Medulla oblongata (tissue), 1 donor: ENCODE data around the gene HPN.
"Not testable (repeated sequence)": the region's sequence is repeated elsewhere in the genome, so short reads cannot be mapped to it uniquely, and the experiment has no call there.

Experiments
- DNase-seq: peaks from one replicate; pipeline ENCODE4 v3.0.0-alpha.2; 2015; ENCODE audit errors: extremely low spot score

Gene HPN

DNA sequence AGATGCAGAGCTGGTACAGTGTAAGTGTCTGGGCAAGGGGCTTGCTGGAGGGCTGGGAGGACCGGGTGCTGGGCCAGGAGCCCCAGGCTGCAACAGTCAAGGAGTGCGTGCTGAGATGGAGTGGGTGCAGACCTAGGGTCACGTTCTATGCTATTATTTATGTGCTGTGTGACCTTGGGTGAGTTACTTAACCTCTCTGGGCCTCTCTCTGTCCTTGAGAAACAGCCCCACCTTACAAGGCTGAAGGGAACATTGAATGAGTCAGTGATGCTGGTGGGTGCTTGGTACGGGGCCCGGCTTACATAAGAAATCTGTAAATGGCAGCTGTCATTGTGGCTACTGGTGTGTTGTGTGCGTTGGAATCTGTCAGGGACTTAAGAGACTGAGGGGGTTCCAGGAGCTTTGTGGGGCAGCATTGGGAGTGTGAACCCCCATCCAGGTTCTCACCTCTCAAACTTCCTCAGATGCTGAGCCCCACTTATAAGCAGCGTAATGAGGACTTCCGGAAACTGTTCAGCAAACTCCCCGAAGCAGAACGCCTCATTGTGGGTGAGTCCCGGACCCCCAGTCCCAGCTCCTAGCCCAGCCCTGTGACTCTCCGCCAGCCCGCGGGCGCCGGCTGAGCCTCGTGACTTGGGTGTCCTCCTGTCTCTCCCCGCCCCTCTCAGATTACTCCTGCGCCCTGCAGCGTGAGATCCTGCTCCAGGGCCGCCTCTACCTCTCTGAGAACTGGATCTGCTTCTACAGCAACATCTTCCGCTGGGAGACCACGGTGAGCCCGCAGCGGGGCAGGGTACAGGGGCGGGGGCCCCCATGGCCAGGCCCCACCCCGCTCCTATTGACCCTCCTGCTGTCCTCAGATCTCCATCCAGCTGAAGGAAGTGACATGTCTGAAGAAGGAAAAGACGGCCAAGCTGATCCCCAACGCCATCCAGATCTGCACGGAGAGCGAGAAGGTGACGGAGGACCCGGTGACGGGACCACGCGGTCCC, 31.8 kb upstream of the HPN start:
- no peak for DNase-seq

- no peak for DNase-seq
Observed at GRCh38 chr19:35011091-35011689, 30.3 kb upstream of the HPN start.

GRCh38 chr19:35011737-35012682, 29.5 kb upstream of the HPN start:
- DNase-seq = no peak

DNA sequence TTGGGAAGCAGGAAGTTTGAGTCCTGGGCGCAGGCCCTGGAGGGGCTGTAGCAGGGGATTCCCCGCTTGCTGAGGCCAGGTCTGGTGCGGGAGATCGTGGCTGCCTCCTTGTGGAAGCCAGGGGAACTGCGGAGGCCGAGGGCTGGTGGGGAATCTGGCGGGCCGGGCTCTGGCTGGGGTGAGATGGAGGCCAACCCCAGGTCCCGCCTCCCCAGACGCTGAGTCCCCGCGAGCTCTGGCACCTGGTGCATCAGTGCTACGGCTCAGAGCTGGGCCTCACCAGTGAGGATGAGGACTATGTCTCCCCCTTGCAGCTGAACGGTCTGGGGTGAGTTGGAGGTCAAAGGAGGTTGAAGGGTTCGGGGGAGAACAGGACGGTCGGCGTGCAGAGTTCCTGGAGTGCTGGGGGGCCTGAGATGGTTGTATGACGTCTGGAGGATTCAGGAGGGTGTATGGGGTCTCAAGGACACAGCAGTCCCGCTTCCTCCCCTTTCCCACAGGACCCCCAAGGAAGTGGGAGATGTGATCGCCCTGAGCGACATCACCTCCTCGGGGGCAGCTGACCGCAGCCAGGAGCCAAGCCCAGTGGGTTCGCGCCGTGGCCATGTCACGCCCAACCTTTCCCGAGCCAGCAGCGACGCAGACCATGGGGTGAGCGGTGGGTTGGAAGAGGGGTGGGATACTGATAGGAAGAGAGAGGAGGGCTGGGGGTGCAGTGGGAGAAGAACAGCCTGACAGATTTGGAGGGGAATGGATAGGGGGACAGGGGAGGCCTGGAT, 28.3 kb upstream of the HPN start:
- peak; percentile 58 for DNase-seq

DNA sequence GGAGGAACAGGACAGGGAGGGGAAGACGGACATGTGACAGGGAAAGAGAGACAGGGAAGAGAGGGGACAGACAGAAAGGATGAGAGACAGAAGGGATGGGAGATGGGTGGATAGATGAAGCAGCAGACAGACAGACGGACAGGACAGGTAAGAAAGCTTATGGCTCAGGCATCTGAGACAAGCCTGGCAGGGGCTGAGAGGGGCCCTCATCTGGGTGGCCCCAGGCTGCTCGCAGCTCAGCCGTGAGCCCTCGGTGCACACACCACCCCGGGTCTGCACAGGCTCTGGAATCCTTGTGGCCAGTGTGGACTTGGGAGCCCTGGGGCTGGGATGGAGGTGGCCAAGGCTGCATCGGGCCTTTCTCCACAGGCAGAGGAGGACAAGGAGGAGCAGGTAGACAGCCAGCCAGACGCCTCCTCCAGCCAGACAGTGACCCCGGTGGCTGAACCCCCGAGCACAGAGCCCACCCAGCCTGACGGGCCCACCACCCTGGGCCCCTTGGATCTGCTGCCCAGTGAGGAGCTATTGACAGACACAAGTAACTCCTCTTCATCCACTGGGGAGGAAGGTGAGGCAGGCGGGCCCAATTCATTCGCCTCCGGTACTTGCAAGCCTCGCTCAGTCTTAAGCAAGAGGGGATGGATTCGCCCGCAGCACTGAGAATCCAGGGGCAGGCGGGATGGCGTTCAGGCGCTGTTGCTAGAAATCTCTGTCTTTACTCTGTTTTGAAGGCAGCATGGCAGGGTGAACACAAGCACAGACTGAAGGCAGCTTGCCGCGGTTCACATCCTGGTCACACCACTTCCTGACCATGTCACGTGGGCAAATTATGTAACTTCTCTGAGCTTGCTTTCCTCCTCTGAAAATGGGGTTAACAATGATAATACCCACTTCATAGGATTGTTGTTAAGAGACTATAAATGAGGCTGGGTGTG, 27.4 kb upstream of the HPN start:
- no peak for DNase-seq

DNA sequence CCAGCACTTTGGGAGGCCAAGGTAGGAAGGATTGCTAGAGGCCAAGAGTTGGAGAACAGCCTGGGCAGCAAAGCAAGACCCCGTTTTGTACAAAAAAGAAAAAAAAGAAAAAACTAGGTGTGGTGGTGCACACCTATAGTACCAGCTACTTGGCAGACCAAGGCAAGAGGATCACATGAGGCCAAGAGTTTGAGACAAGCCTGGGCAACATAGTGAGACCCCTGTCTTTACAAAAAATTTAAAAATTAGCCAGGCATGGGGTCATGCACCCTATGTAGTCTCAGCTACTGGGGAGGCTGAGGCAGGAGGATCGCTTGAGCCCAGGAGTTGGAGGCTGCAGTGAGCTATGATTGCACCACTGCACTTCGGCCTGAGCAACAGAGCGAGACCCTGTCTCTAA, 26.7 kb upstream of the HPN start:
- not testable (repeated sequence) for DNase-seq

- DNase-seq = no peak
Observed at GRCh38 chr19:35015270-35015953, 26.1 kb upstream of the HPN start.

DNA sequence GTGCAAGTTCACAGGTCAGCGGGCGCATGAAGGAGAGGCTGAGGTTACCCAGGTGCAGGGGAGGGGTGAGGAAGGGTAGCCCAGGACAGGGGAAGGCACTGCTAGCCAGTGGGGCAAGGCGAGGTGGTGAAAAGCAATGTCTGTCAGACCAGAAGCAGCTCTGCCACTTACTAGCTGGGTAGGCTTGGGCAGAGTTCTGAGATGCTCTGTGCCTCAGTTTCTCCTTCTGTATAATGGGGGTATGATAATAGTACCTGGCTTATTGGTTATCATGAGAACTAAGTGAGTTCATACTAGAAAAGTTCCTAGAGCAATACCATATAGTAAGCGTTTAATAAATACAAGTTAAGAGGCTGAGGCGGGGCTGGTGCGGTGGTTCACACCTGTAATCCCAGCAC, 25.6 kb upstream of the HPN start:
- no peak for DNase-seq

DNA sequence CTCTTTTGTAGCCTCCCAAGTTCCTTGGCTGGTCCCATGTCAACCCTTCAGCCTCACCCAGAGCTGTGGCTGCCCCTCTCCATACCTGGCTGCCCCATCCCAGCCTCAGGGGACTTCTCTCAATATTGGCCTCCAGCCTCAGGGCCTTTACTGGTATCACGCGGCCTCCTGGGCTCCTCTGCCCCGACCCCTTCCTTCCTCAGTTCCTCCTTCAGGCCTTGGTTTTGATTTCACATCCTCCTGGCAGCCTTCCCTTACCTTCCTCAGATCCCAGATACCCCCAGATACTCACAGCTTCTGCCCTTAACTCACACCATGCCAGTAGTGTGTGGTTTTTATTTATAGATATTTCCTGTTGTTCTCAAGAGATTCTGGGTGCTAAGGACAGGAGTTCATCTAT, 24.0 kb upstream of the HPN start:
- DNase-seq = peak; percentile 78

- no peak for DNase-seq
Observed at GRCh38 chr19:35018379-35018778, 23.1 kb upstream of the HPN start.

- DNase-seq = no peak
Observed at GRCh38 chr19:35019144-35019543, 22.4 kb upstream of the HPN start.

- no peak for DNase-seq
Observed at GRCh38 chr19:35021016-35021415, 20.5 kb upstream of the HPN start.

GRCh38 chr19:35021596-35021995, 19.9 kb upstream of the HPN start:
- no peak for DNase-seq

- no peak for DNase-seq
Observed at GRCh38 chr19:35022460-35022859, 19.1 kb upstream of the HPN start.

GRCh38 chr19:35023428-35023827, 18.1 kb upstream of the HPN start:
- DNase-seq = no peak

GRCh38 chr19:35024095-35024494, 17.4 kb upstream of the HPN start:
- no peak for DNase-seq

- DNase-seq = no peak
Observed at GRCh38 chr19:35025969-35026368, 15.6 kb upstream of the HPN start.

- no peak for DNase-seq
Observed at GRCh38 chr19:35026418-35026817, 15.1 kb upstream of the HPN start.

- no peak for DNase-seq
Observed at GRCh38 chr19:35027009-35027408, 14.5 kb upstream of the HPN start.
